K562 (cell line): ENCODE measurements around the gene ACTR1B. TPM values are rescaled to one million over a fixed set of nuclear protein-coding genes. Genes with fewer than 3 reads are reported as not detected.

Experiments
- C11orf30 ChIP-seq: fragments of 450-650 bp; IDR thresholded peaks from 2 replicates; pipeline ENCODE4 v1.6.1; 2016; ENCODE audit warnings: low read depth, mild to moderate bottlenecking
- CBFB ChIP-seq: sonication (generic); formaldehyde crosslinking; IDR thresholded peaks from 2 replicates; pipeline ENCODE4 v1.4.0; 2020; ENCODE audit warnings: mild to moderate bottlenecking, missing genetic modification reagents
- CHD4 ChIP-seq: fragments of 200-600 bp; sonication (generic); IDR thresholded peaks from 3 replicates; pipeline ENCODE4 v1.6.1; 2012; ENCODE audit warnings: low read depth, mild to moderate bottlenecking, mixed read lengths, low read length, inconsistent platforms; ENCODE audit not compliant: insufficient read depth, insufficient replicate concordance, poor library complexity, severe bottlenecking
- CTBP1 ChIP-seq: fragments of 450-650 bp; IDR thresholded peaks from 2 replicates; pipeline ENCODE4 v1.6.1; 2016; ENCODE audit warnings: borderline replicate concordance
- HNRNPK ChIP-seq: fragments of 200-400 bp; formaldehyde crosslinking; IDR thresholded peaks from one replicate; pipeline ENCODE4 v1.6.1; 2018; ENCODE audit warnings: mild to moderate bottlenecking, low read depth, low read length; ENCODE audit not compliant: poor library complexity, severe bottlenecking
- KDM5B ChIP-seq: fragments of 200-600 bp; sonication (generic); IDR thresholded peaks from 2 replicates; pipeline ENCODE4 v1.6.1; 2012; ENCODE audit warnings: low read depth, mild to moderate bottlenecking, moderate library complexity, low read length, control low read depth, inconsistent platforms; ENCODE audit not compliant: insufficient replicate concordance
- NFXL1 ChIP-seq: fragments of 450-650 bp; formaldehyde crosslinking; IDR thresholded peaks from 2 replicates; pipeline ENCODE4 v1.4.0; 2021; ENCODE audit warnings: mild to moderate bottlenecking
- NR2C1 ChIP-seq, 2 experiments: fragments of 450-650 bp; IDR thresholded peaks; 2 replicates each; pipeline ENCODE4 v1.6.1; 2017; ENCODE audit warnings: mild to moderate bottlenecking in 2 of 2, antibody characterized with exemption in 1 of 2, inconsistent platforms in 1 of 2, missing compliant biosample characterization in 1 of 2, missing genetic modification characterization in 1 of 2
- PHF20 ChIP-seq: fragments of 450-650 bp; IDR thresholded peaks from 2 replicates; pipeline ENCODE4 v1.6.1; 2018; ENCODE audit not compliant: partially characterized antibody
- PHTF2 ChIP-seq: fragments of 250-450 bp; sonication (Bioruptor Pico); IDR thresholded peaks from 2 replicates; pipeline ENCODE4 v1.5.0; 2021; ENCODE audit warnings: mild to moderate bottlenecking
- POLR2AphosphoS2 ChIP-seq: IDR thresholded peaks from 2 replicates; pipeline ENCODE4 v1.6.1; 2012; ENCODE audit warnings: low read length, improper control_type of control experiment
- ZNF224 ChIP-seq: sonication (generic); formaldehyde crosslinking; IDR thresholded peaks from 2 replicates; pipeline ENCODE4 v1.8.0; 2022; ENCODE audit warnings: mild to moderate bottlenecking, missing genetic modification reagents
- ZNF766 ChIP-seq: fragments of 200-800 bp; sonication (Bioruptor generic); conservative IDR thresholded peaks from 2 replicates; pipeline ENCODE4 v1.6.1; 2016; ENCODE audit warnings: missing genetic modification characterization, missing compliant biosample characterization
- ZNF79 ChIP-seq: fragments of 250-450 bp; sonication (Bioruptor Pico); IDR thresholded peaks from 2 replicates; pipeline ENCODE4 v1.4.0; 2020; ENCODE audit warnings: low read depth, mild to moderate bottlenecking, moderate library complexity
- ZSCAN32 ChIP-seq: fragments of 450-650 bp; formaldehyde crosslinking; IDR thresholded peaks from 2 replicates; pipeline ENCODE4 v1.4.0; 2020; ENCODE audit warnings: mild to moderate bottlenecking, moderate library complexity
- polyA plus RNA-seq, 8 experiments: library from polyadenylated mRNA; depleted of rRNA in 4 of 8; stranded (reverse) in 5 of 8; unstranded in 3 of 8; fragments of >200 nt; fragmentation: Nextera tagmentation in 2 of 8; fragmentation: Illumina TruSeq in 1 of 8; extraction: Ambion mirVana in 2 of 8; extraction: Trizol in 1 of 8; gene quantifications; 2 replicates each; pipeline versions ENCODE4 v1.2.1 to v1.2.3, GENCODE V29; 2011 to 2014; ENCODE audit warnings: inconsistent platforms in 1 of 8, missing spikeins in 1 of 8
- total RNA-seq, 7 experiments: library from RNA; depleted of rRNA in 6 of 7; stranded (reverse); fragments of >200 nt in 6 of 7; fragmentation: Illumina TruSeq in 2 of 7; extraction: Trizol in 2 of 7; gene quantifications; 2 replicates each; pipeline versions ENCODE4 v1.2.1 to v1.2.3, GENCODE V29; 2011 to 2021; ENCODE audit warnings: low replicate concordance in 1 of 7
- TF ChIP-seq, protein P1 (sequence below): fragments of 450-650 bp; IDR thresholded peaks from 2 replicates; pipeline ENCODE4 v1.6.1; 2018; ENCODE audit warnings: mild to moderate bottlenecking, low read depth; ENCODE audit not compliant: partially characterized antibody
- TF ChIP-seq, protein P2 (sequence below): fragments of 250-450 bp; sonication (Bioruptor Pico); IDR thresholded peaks from 2 replicates; pipeline ENCODE4 v1.5.0; 2020; ENCODE audit warnings: mild to moderate bottlenecking, borderline replicate concordance
- TF ChIP-seq, protein P3 (sequence below): fragments of 450-650 bp; IDR thresholded peaks from 2 replicates; pipeline ENCODE4 v1.6.1; 2016; ENCODE audit warnings: missing biosample characterization, missing genetic modification characterization
- TF ChIP-seq, protein P4 (sequence below), 2 experiments: fragments of 450-650 bp in 1 of 2; IDR thresholded peaks; 2 replicates each; pipeline ENCODE4 v1.6.1; 2011 to 2017; ENCODE audit warnings: low read depth in 2 of 2, antibody characterized with exemption in 1 of 2, borderline replicate concordance in 1 of 2, low read length in 1 of 2, mild to moderate bottlenecking in 1 of 2, mixed read lengths in 1 of 2; ENCODE audit not compliant: control insufficient read depth in 1 of 2

The ACTR1B gene
- total and polyA plus RNA-seq, 9 of the 15 experiments (the other 6 are each of a cell fraction or from before 2014, with no cell fraction given): 0.49 to 42.3 (median 22.5) TPM

DNA sequence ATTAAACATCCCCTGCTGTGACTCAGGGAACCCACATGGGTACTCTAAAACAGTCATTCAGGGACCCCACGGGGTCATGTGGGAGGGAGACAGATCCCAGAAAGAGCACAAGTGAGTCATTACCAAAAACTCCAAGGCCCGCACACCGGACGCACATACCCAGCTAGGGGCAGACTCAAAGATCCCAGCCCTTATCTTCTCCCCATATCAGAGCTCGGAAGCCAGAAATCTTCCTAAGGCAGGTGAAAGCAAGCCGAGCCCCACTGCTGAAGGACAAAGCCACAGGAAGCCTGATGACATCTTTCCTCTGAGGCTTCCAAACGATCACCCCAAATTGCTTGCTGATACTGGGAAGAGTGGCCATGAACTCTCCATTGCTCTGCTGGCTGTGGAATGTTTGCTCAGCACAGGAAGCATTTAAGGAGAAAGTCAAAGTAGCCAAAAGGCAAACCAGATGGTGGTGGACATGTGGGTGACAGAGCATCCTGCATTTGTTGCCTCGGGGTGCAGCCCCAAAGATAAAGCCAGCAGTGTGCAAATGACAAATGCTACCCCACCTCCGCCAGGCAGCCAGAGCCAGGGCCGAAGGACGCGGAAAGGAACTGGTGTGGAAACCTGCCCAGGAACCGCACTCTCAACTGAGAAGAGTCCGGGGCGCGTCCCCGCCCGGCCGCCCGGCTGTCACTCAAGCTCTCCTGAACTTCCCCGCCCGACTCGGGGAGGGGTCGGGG lies 784 bp downstream of the ACTR1B start (continued):
- TF ChIP-seq, protein P1, sequence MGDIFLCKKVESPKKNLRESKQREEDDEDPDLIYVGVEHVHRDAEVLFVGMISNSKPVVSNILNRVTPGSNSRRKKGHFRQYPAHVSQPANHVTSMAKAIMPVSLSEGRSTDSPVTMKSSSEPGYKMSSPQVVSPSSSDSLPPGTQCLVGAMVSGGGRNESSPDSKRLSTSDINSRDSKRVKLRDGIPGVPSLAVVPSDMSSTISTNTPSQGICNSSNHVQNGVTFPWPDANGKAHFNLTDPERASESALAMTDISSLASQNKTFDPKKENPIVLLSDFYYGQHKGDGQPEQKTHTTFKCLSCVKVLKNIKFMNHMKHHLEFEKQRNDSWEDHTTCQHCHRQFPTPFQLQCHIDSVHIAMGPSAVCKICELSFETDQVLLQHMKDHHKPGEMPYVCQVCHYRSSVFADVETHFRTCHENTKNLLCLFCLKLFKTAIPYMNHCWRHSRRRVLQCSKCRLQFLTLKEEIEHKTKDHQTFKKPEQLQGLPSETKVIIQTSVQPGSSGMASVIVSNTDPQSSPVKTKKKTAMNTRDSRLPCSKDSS: no peak
- no peak for TF ChIP-seq NR2C1 (IDR thresholded peaks at IDR 0.05)
- TF ChIP-seq NR2C1 (tag; IDR thresholded peaks at IDR 0.05): no peak
- TF ChIP-seq ZNF79 (CRISPR knock-in tag): no peak
- TF ChIP-seq PHTF2: no peak
- TF ChIP-seq CBFB (CRISPR knock-in tag): no peak
- TF ChIP-seq KDM5B: peak; percentile 19
- TF ChIP-seq, protein P2, sequence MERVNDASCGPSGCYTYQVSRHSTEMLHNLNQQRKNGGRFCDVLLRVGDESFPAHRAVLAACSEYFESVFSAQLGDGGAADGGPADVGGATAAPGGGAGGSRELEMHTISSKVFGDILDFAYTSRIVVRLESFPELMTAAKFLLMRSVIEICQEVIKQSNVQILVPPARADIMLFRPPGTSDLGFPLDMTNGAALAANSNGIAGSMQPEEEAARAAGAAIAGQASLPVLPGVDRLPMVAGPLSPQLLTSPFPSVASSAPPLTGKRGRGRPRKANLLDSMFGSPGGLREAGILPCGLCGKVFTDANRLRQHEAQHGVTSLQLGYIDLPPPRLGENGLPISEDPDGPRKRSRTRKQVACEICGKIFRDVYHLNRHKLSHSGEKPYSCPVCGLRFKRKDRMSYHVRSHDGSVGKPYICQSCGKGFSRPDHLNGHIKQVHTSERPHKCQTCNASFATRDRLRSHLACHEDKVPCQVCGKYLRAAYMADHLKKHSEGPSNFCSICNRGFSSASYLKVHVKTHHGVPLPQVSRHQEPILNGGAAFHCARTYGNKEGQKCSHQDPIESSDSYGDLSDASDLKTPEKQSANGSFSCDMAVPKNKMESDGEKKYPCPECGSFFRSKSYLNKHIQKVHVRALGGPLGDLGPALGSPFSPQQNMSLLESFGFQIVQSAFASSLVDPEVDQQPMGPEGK: no peak
- no peak for TF ChIP-seq PHF20
- TF ChIP-seq C11orf30: no peak
- no peak for TF ChIP-seq POLR2AphosphoS2
- TF ChIP-seq ZNF766 (CRISPR knock-in tag): 0 out of 2 replicates have a peak, but pooled peaks have one; percentile 23
- TF ChIP-seq, protein P3, sequence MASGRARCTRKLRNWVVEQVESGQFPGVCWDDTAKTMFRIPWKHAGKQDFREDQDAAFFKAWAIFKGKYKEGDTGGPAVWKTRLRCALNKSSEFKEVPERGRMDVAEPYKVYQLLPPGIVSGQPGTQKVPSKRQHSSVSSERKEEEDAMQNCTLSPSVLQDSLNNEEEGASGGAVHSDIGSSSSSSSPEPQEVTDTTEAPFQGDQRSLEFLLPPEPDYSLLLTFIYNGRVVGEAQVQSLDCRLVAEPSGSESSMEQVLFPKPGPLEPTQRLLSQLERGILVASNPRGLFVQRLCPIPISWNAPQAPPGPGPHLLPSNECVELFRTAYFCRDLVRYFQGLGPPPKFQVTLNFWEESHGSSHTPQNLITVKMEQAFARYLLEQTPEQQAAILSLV (tag): no peak
- no peak for TF ChIP-seq NFXL1 (CRISPR knock-in tag)
- TF ChIP-seq CHD4: no peak
- no peak for TF ChIP-seq HNRNPK
- no peak for TF ChIP-seq ZNF224 (CRISPR knock-in tag)
- TF ChIP-seq CTBP1: 0 out of 2 replicates have a peak, but pooled peaks have one; percentile 59
- no peak for TF ChIP-seq ZSCAN32
- TF ChIP-seq, protein P4, sequence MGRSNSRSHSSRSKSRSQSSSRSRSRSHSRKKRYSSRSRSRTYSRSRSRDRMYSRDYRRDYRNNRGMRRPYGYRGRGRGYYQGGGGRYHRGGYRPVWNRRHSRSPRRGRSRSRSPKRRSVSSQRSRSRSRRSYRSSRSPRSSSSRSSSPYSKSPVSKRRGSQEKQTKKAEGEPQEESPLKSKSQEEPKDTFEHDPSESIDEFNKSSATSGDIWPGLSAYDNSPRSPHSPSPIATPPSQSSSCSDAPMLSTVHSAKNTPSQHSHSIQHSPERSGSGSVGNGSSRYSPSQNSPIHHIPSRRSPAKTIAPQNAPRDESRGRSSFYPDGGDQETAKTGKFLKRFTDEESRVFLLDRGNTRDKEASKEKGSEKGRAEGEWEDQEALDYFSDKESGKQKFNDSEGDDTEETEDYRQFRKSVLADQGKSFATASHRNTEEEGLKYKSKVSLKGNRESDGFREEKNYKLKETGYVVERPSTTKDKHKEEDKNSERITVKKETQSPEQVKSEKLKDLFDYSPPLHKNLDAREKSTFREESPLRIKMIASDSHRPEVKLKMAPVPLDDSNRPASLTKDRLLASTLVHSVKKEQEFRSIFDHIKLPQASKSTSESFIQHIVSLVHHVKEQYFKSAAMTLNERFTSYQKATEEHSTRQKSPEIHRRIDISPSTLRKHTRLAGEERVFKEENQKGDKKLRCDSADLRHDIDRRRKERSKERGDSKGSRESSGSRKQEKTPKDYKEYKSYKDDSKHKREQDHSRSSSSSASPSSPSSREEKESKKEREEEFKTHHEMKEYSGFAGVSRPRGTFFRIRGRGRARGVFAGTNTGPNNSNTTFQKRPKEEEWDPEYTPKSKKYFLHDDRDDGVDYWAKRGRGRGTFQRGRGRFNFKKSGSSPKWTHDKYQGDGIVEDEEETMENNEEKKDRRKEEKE (IDR thresholded peaks at IDR 0.05; ENCODE audit: borderline replicate concordance in 1 of 2, control insufficient read depth in 1 of 2, low read depth in 2 of 2, low read length in 1 of 2): no peak
